ENCODE results near the gene CUX1.

GRCh38 chr7:102167254-102167653 lies 349.8 kb downstream of the CUX1 start:
- TF ChIP-seq CTCF (IDR thresholded peaks at IDR 0.05) = no peak
- TF ChIP-seq POLR2A (IDR thresholded peaks at IDR 0.05) = no peak
